ENCODE results near the gene RUBCNL.

DNA sequence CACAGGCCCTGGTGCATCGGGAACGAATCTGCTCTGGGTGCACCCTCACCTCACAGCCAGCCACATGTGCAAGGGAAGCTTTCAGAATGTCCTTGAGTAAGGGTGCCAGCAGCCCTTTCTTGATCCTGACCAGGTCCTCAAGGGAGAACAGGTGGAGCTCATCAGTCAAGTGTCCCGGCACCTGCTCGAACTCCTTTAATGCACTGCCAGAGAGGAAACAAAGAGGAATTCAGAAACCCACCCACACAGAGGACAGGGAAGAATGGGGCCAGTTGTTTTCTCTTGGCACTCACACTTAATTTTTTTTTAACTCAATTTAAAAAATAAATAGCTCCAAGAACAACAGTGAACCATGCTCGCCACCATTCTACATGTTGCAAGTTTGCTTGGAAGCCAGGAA, 41.7 kb downstream of the RUBCNL start:
- TF ChIP-seq, protein P1, sequence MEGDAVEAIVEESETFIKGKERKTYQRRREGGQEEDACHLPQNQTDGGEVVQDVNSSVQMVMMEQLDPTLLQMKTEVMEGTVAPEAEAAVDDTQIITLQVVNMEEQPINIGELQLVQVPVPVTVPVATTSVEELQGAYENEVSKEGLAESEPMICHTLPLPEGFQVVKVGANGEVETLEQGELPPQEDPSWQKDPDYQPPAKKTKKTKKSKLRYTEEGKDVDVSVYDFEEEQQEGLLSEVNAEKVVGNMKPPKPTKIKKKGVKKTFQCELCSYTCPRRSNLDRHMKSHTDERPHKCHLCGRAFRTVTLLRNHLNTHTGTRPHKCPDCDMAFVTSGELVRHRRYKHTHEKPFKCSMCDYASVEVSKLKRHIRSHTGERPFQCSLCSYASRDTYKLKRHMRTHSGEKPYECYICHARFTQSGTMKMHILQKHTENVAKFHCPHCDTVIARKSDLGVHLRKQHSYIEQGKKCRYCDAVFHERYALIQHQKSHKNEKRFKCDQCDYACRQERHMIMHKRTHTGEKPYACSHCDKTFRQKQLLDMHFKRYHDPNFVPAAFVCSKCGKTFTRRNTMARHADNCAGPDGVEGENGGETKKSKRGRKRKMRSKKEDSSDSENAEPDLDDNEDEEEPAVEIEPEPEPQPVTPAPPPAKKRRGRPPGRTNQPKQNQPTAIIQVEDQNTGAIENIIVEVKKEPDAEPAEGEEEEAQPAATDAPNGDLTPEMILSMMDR (IDR thresholded peaks at IDR 0.05; ENCODE audit: low read depth, low read length): no peak
- no peak for TF ChIP-seq EZH2phosphoT487 (IDR thresholded peaks at IDR 0.05; ENCODE audit: low read depth)
